IMR-90 (cell line): ENCODE results near the gene TAF11L13. TPM values are rescaled to one million over a fixed set of nuclear protein-coding genes. Genes with fewer than 3 reads are reported as not detected.

Experiments used
- ATAC-seq: fragments of 200-7000 bp; cut with Tn5 transposase; 2 replicates; pipeline ENCODE4 v1.9.1; 2020; ENCODE audit warnings: low read depth, mild to moderate bottlenecking, moderate library complexity
- BruUV-seq: library from RNA; stranded (reverse); fragments of 400-500 nt; replicated peaks from 2 replicates; lab custom pipeline; 2021; lab: Mats Ljungman, UMichigan
- CTCF ChIA-PET: fragments of 300-600 bp; formaldehyde crosslinking; extraction: SDS; loops from one replicate; lab custom pipeline; 2021; ENCODE audit warnings: antibody characterized with exemption; lab: Yijun Ruan, JAX
- POLR2A ChIA-PET: fragments of 300-600 bp; sonication (Branson Sonifier 250); formaldehyde crosslinking; loops from one replicate; lab custom pipeline; 2022; ENCODE audit warnings: antibody characterized with exemption; ENCODE audit not compliant: unreplicated experiment; lab: Charles Lee
- DNase-seq: peaks from one replicate; pipeline ENCODE4 v3.0.0; 2013
- H2AFZ ChIP-seq: replicated peaks from 2 replicates; pipeline ENCODE3; 2013; ENCODE audit warnings: low read length, mild to moderate bottlenecking; ENCODE audit not compliant: poor library complexity
- H2AK5ac ChIP-seq: 2 replicates; pipeline ENCODE4 v1.6.1; 2013; ENCODE audit warnings: low read depth, low read length, inconsistent platforms
- H2AK9ac ChIP-seq: replicated peaks from 2 replicates; pipeline ENCODE3; 2013; ENCODE audit warnings: mild to moderate bottlenecking, low read depth, low read length, moderate library complexity; ENCODE audit not compliant: poor library complexity
- H2BK120ac ChIP-seq: 2 replicates; pipeline ENCODE4 v1.6.1; 2013; ENCODE audit warnings: low read depth, low read length, inconsistent platforms
- H2BK15ac ChIP-seq: 3 replicates; pipeline ENCODE4 v1.6.1; 2013; ENCODE audit warnings: low read depth, low read length, inconsistent platforms
- H2BK20ac ChIP-seq: 2 replicates; pipeline ENCODE4 v1.6.1; 2013; ENCODE audit warnings: low read depth, mild to moderate bottlenecking, inconsistent platforms, low read length, moderate library complexity
- H2BK5ac ChIP-seq: 2 replicates; pipeline ENCODE4 v1.6.1; 2013; ENCODE audit warnings: mild to moderate bottlenecking, low read depth, low read length, inconsistent platforms; ENCODE audit not compliant: poor library complexity, severe bottlenecking
- H3K14ac ChIP-seq: replicated peaks from 2 replicates; pipeline ENCODE4 v1.6.1; 2013; ENCODE audit warnings: low read depth, low read length, inconsistent platforms
- H3K18ac ChIP-seq: 2 replicates; pipeline ENCODE4 v1.6.1; 2013; ENCODE audit warnings: low read depth, low read length, control low read depth
- H3K23ac ChIP-seq: 2 replicates; pipeline ENCODE4 v1.6.1; 2013; ENCODE audit warnings: low read depth, low read length, inconsistent platforms
- H3K27ac ChIP-seq: 2 replicates; pipeline ENCODE4 v1.5.1; 2013; ENCODE audit warnings: mild to moderate bottlenecking, control low read depth, low read length; ENCODE audit not compliant: insufficient read depth
- H3K27me3 ChIP-seq: 2 replicates; pipeline ENCODE4 v1.6.1; 2013; ENCODE audit warnings: low read length; ENCODE audit not compliant: control insufficient read depth, insufficient read depth
- H3K36me3 ChIP-seq: 2 replicates; pipeline ENCODE4 v1.6.1; 2013; ENCODE audit warnings: low read length, mixed read lengths; ENCODE audit not compliant: control insufficient read depth, insufficient read depth
- H3K4ac ChIP-seq: 2 replicates; pipeline ENCODE4 v1.6.1; 2013; ENCODE audit warnings: low read depth, low read length, inconsistent platforms
- H3K4me1 ChIP-seq: 2 replicates; pipeline ENCODE4 v1.6.1; 2013; ENCODE audit warnings: low read length, mixed read lengths; ENCODE audit not compliant: control insufficient read depth, insufficient read depth
- H3K4me2 ChIP-seq: 2 replicates; pipeline ENCODE4 v1.6.1; 2013; ENCODE audit warnings: low read depth, mild to moderate bottlenecking, control low read depth, low read length, moderate library complexity
- H3K4me3 ChIP-seq: 2 replicates; pipeline ENCODE4 v1.5.1; 2013; ENCODE audit warnings: low read depth, mild to moderate bottlenecking, control low read depth, low read length, moderate library complexity; ENCODE audit not compliant: insufficient read depth
- H3K56ac ChIP-seq: 2 replicates; pipeline ENCODE4 v1.6.1; 2013; ENCODE audit warnings: low read length, inconsistent platforms; ENCODE audit not compliant: insufficient read depth; ENCODE audit errors: extremely low read depth
- H3K79me1 ChIP-seq, 2 experiments: 2 replicates each; pipeline ENCODE4 v1.6.1; 2013; ENCODE audit warnings: low read length in 2 of 2, inconsistent platforms in 1 of 2, low read depth in 1 of 2
- H3K9ac ChIP-seq: 2 replicates; pipeline ENCODE4 v1.6.1; 2013; ENCODE audit warnings: low read depth, low read length, control low read depth
- H3K9me1 ChIP-seq: 2 replicates; pipeline ENCODE4 v1.6.1; 2013; ENCODE audit warnings: low read length, inconsistent platforms; ENCODE audit not compliant: insufficient read depth
- H3K9me3 ChIP-seq: 2 replicates; pipeline ENCODE4 v1.6.1; 2013; ENCODE audit warnings: low read length; ENCODE audit not compliant: control insufficient read depth, insufficient read depth
- H4K20me1 ChIP-seq: 2 replicates; pipeline ENCODE4 v1.6.1; 2013; ENCODE audit warnings: low read length, inconsistent platforms; ENCODE audit not compliant: insufficient read depth
- H4K5ac ChIP-seq: 2 replicates; pipeline ENCODE4 v1.6.1; 2013; ENCODE audit warnings: mild to moderate bottlenecking, low read depth, low read length, control low read depth
- H4K8ac ChIP-seq, 2 experiments: 2 replicates each; pipeline ENCODE4 v1.6.1; 2013; ENCODE audit warnings: low read depth in 2 of 2, low read length in 2 of 2, control low read depth in 1 of 2, inconsistent platforms in 1 of 2
- H4K91ac ChIP-seq: 2 replicates; pipeline ENCODE4 v1.6.1; 2013; ENCODE audit warnings: low read depth, low read length, inconsistent platforms; ENCODE audit not compliant: insufficient read depth
- CEBPB ChIP-seq: IDR thresholded peaks from 2 replicates; pipeline ENCODE4 v1.6.1; 2012; ENCODE audit warnings: low read depth, low read length, improper control_type of control experiment
- CHD1 ChIP-seq: IDR thresholded peaks from 2 replicates; pipeline ENCODE4 v1.6.1; 2012; ENCODE audit warnings: low read depth, low read length, improper control_type of control experiment
- WGBS, 2 experiments: methylation state at CpG; one replicate each; pipeline versions ENCODE4 v1.1.5 to v1.1.7; 2013; ENCODE audit warnings: missing lambda C conversion rate in 2 of 2; ENCODE audit not compliant: insufficient read length in 1 of 2; ENCODE audit errors: extremely low coverage in 2 of 2; 5-methylcytosine and 5-hydroxymethylcytosine counted together
- dilution Hi-C: fragments of 300-500 bp; cut with HindIII; formaldehyde crosslinking; loops from one replicate; pipeline ENCODE4 v1.14.3; 2018; ENCODE audit warnings: low sequenced_read_pairs; ENCODE audit not compliant: unreplicated experiment
- in situ Hi-C: fragments of 300-500 bp; cut with MboI; formaldehyde crosslinking; loops from 3 replicates; pipeline ENCODE4 v1.14.3; 2019; ENCODE audit warnings: low sequenced_read_pairs, inconsistent platforms, mixed read lengths
- intact Hi-C: fragments of 100-400 bp; cut with micrococcal nuclease; formaldehyde crosslinking; loops from 2 replicates; pipeline ENCODE4 v1.10.0; 2022
- polyA plus RNA-seq, 3 experiments: library from polyadenylated mRNA; depleted of rRNA; stranded (reverse); fragments of >200 nt; gene quantifications; 2 replicates each; pipeline ENCODE4 v1.2.3, GENCODE V29; 2012; ENCODE audit warnings: low replicate concordance in 1 of 3
- total RNA-seq: library from RNA; depleted of rRNA; stranded (reverse); fragments of >200 nt; gene quantifications from 2 replicates; pipeline ENCODE4 v1.2.3, GENCODE V29; 2012

TAF11L13 gene
- total and polyA plus RNA-seq, 2 of the 4 experiments (the other 2 are of a cell fraction): not detected

DNA sequence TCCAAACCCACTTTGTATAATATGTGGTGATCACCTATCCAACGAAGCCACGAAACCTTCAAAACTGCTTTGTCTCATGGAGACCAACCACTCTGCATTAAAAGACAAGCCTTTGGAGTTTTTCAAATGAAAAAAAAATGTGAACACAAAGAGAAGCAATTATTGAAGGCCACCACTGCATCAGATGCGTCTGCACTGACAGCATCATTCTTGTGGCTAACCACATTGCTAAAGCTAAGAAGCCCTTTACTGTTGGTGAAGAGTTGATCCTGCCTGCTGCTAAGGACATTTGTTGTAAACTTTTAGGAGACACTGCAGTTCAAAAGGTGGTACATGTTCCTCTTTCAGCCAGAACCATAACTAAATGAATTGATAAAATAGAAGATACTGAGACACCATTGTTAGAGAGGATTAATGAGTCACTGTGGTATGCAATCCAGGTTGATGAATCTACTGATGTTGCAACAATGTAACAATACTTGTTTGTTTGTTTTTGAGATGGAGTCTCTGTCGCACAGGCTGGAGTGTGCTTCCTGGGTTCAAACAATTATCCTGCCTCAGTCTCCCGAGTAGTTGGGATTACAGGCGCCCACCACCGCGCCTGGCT, 47.8 kb downstream of the TAF11L13 start:
- Histone ChIP-seq H2AK9ac (no peak overlapping the region), H3K4me2 (no peak overlapping the region), H4K20me1 (no peaks in the 10 kb centered on the region), H4K8ac (no peak overlapping the region), H3K4ac (no peak overlapping the region), H2BK5ac (no peak overlapping the region), H2BK15ac (no peak overlapping the region), H3K36me3 (no peaks in the 10 kb centered on the region), H2AK5ac (no peak overlapping the region), H3K4me3 (no peak overlapping the region), H3K56ac (no peak overlapping the region), H3K18ac (no peak overlapping the region), H3K27ac (no peak overlapping the region), H3K9me1 (no peaks in the 10 kb centered on the region), H3K4me1 (no peaks in the 10 kb centered on the region), H3K23ac (no peak overlapping the region), H2BK120ac (no peak overlapping the region), H3K14ac (no peak overlapping the region), H3K79me1 (no peaks in the 10 kb centered on the region), H3K27me3 (no peaks in the 10 kb centered on the region), H4K5ac (no peak overlapping the region), H4K91ac (no peak overlapping the region), H2AFZ (no peak overlapping the region), H3K9me3 (no peaks in the 10 kb centered on the region), H3K9ac (no peak overlapping the region), H2BK20ac (no peak overlapping the region)
- POLR2A ChIA-PET: no interaction called here
- ATAC-seq (no peak), DNase-seq (no peak)
- TF ChIP-seq CHD1: no peak
- TF ChIP-seq CEBPB: peak; percentile 33; the same call in 1 of the 2 replicates
- dilution Hi-C loops (no loop called here), in situ Hi-C loops (no loop called here), intact Hi-C loops (no loop called here)
- 100% methylated on average over 1 of the region's 8 CpGs; no CpG with 5 or more reads in 1 of the 2 experiments for WGBS, 2 experiments
- no TSS peak for BruUV-seq
- CTCF ChIA-PET: no interaction called here
